GM18519 (cell line): ENCODE results near the gene DNMBP.
"Not testable (repeated sequence)": the region's sequence is repeated elsewhere in the genome, so short reads cannot be mapped to it uniquely, and the experiment has no call there.

Source experiments
- ATAC-seq: cut with Tn5 transposase; IDR thresholded peaks from one replicate; pipeline ENCODE4 v1.9.1; 2021; ENCODE audit warnings: mild to moderate bottlenecking, moderate library complexity; ENCODE audit not compliant: unreplicated experiment, low FRiP score

Gene DNMBP

GRCh38 chr10:99873846-99874245 is 135.9 kb downstream of the DNMBP start:
- no peak for ATAC-seq

- no peak for ATAC-seq
Measured at GRCh38 chr10:99872367-99873162, 137.2 kb downstream of the DNMBP start.

GRCh38 chr10:99870123-99870730 is 139.5 kb downstream of the DNMBP start:
- ATAC-seq: no peak

- ATAC-seq: no peak
Measured at GRCh38 chr10:99869581-99870122, 140.1 kb downstream of the DNMBP start.

GRCh38 chr10:99867250-99867649 is 142.5 kb downstream of the DNMBP start:
- ATAC-seq: not testable (repeated sequence)

- ATAC-seq: not testable (repeated sequence)
Measured at GRCh38 chr10:99863535-99864240, 146.1 kb downstream of the DNMBP start.

GRCh38 chr10:99860466-99860865 is 149.3 kb downstream of the DNMBP start:
- no peak for ATAC-seq

- no peak for ATAC-seq
Measured at GRCh38 chr10:99859585-99859984, 150.2 kb downstream of the DNMBP start.

- no peak for ATAC-seq
Measured at GRCh38 chr10:99858849-99859248, 150.9 kb downstream of the DNMBP start.

- no peak for ATAC-seq
Measured at GRCh38 chr10:99855479-99856071, 154.2 kb downstream of the DNMBP start.

GRCh38 chr10:99854860-99855259 is 154.9 kb downstream of the DNMBP start:
- ATAC-seq: no peak

GRCh38 chr10:99853655-99854054 is 156.1 kb downstream of the DNMBP start:
- ATAC-seq: no peak

GRCh38 chr10:99852481-99853213 is 157.1 kb downstream of the DNMBP start:
- ATAC-seq: no peak

GRCh38 chr10:99851825-99852224 is 157.9 kb downstream of the DNMBP start:
- no peak for ATAC-seq

GRCh38 chr10:99850767-99851340 is 158.9 kb downstream of the DNMBP start:
- no peak for ATAC-seq

- ATAC-seq: no peak
Measured at GRCh38 chr10:99850021-99850766, 159.6 kb downstream of the DNMBP start.

- ATAC-seq: no peak
Measured at GRCh38 chr10:99849536-99849935, 160.2 kb downstream of the DNMBP start.

- no peak for ATAC-seq
Measured at GRCh38 chr10:99849057-99849456, 160.7 kb downstream of the DNMBP start.

- ATAC-seq: no peak
Measured at GRCh38 chr10:99845837-99846382, 163.8 kb downstream of the DNMBP start.
